Measurements from ENCODE around the gene SACS.

SACS gene

DNA sequence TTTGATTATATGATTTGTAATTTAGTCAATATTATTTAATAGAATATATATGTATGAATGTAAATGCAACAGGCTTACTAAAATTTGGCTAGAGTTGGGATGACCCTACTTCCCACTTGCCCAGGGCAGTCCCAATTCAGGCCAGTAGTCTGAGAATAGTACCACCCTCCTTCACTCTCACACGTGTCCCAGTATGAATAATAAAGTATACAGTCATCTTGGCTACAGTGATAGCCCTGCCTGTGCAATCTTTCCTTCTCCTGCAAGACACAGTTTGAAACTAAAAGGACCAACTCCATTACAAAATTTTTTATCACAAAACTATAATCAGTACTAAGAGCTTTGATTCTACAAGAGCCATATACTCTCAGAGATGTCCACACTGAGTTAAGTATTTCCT is 76.2 kb downstream of the SACS start:
- Histone ChIP-seq H3K4ac (ENCODE audit: low read depth in 1 of 2, low read length in 2 of 2) (no peak overlapping the region), H3K4me1 (ENCODE audit: control insufficient read depth, insufficient read depth, low read depth, low read length) (peaks cover 2% of the 10 kb centered on the region), H4K8ac (ENCODE audit: low read length) (no peak overlapping the region), H2BK15ac (ENCODE audit: low read depth, poor library complexity, severe bottlenecking) (no peak overlapping the region), H3K4me3 (ENCODE audit: insufficient read depth in 1 of 2, low read depth in 1 of 2, low read length in 2 of 2) (no peak overlapping the region), H3K27ac (ENCODE audit: low read length, poor library complexity, severe bottlenecking) (no peak overlapping the region), H3K27me3 (ENCODE audit: control insufficient read depth in 1 of 2, insufficient read depth in 1 of 2, low read length in 2 of 2) (no peaks in the 10 kb centered on the region), H3K79me1 (replicated peaks; ENCODE audit: low read length, poor library complexity, severe bottlenecking) (peaks cover 27% of the 10 kb centered on the region), H2AFZ (ENCODE audit: low read depth, low read length) (no peak overlapping the region), H3K36me3 (ENCODE audit: control insufficient read depth in 1 of 2, insufficient read depth in 2 of 2, low read depth in 1 of 2, low read length in 2 of 2) (peaks cover 28 to 100% of the 10 kb centered on the region in 2 experiments), H3K23ac (ENCODE audit: low read length in 2 of 2) (no peak overlapping the region), H3K9me3 (ENCODE audit: control insufficient read depth, low read length) (no peaks in the 10 kb centered on the region), H2AK5ac (ENCODE audit: low read length, severe bottlenecking) (no peak overlapping the region), H2BK12ac (ENCODE audit: low read length in 2 of 2) (no peak overlapping the region), H2BK120ac (ENCODE audit: low read depth, low read length) (no peak overlapping the region), H4K91ac (ENCODE audit: low read length) (no peak overlapping the region), H2BK5ac (ENCODE audit: low read depth, low read length, poor library complexity, severe bottlenecking) (no peak overlapping the region), H3K4me2 (ENCODE audit: low read length, poor library complexity, severe bottlenecking) (no peak overlapping the region), H3K18ac (ENCODE audit: low read depth in 1 of 2, low read length in 2 of 2) (no peak overlapping the region), H3K14ac (ENCODE audit: low read length in 2 of 2) (no peak overlapping the region), H3K9ac (ENCODE audit: low read length) (peak overlapping the region; percentile 53)
- WGBS: 91% methylated on average over 1 of the region's 1 CpG
- no peak for DNase-seq

DNA sequence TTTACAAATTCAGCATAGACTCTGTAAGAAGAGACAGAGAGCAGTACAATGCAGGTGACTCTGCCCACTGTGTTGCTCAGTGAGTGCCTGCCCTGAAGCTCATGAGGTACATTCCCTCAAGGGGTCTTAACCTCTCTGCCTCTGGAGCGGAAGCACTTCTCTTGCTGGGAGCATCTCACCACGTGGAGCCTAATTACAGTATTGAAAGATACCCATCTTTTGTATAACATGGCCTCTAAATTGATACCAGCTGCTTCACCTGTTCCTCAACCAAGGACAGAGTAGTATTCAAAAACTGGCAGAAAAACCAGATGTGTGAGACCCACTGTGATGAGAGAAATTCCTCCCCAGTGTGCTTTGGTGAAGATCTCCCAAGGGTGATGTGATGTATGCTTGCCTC is 77.1 kb downstream of the SACS start:
- no peak overlapping the region for H2AK5ac ChIP-seq (ENCODE audit: low read length, severe bottlenecking)
- no peak for DNase-seq
- no peak overlapping the region for H2BK5ac ChIP-seq (ENCODE audit: low read depth, low read length, poor library complexity, severe bottlenecking)
- H3K4me1 ChIP-seq (ENCODE audit: control insufficient read depth, insufficient read depth, low read depth, low read length): peaks cover 2% of the 10 kb centered on the region
- H3K27me3 ChIP-seq (ENCODE audit: control insufficient read depth in 1 of 2, insufficient read depth in 1 of 2, low read length in 2 of 2): no peaks in the 10 kb centered on the region
- H3K4me3 ChIP-seq (ENCODE audit: insufficient read depth in 1 of 2, low read depth in 1 of 2, low read length in 2 of 2): no peak overlapping the region
- H3K4ac ChIP-seq (ENCODE audit: low read depth in 1 of 2, low read length in 2 of 2): no peak overlapping the region
- H2BK120ac ChIP-seq (ENCODE audit: low read depth, low read length): no peak overlapping the region
- H4K8ac ChIP-seq (ENCODE audit: low read length): no peak overlapping the region
- H2AFZ ChIP-seq (ENCODE audit: low read depth, low read length): no peak overlapping the region
- no peak overlapping the region for H3K14ac ChIP-seq (ENCODE audit: low read length in 2 of 2)
- H3K9ac ChIP-seq (ENCODE audit: low read length): no peak overlapping the region
- no peak overlapping the region for H3K27ac ChIP-seq (ENCODE audit: low read length, poor library complexity, severe bottlenecking)
- no peak overlapping the region for H2BK12ac ChIP-seq (ENCODE audit: low read length in 2 of 2)
- H3K4me2 ChIP-seq (ENCODE audit: low read length, poor library complexity, severe bottlenecking): no peak overlapping the region
- no peaks in the 10 kb centered on the region for H3K9me3 ChIP-seq (ENCODE audit: control insufficient read depth, low read length)
- WGBS: 100% methylated on average over 2 of the region's 2 CpGs
- H4K91ac ChIP-seq (ENCODE audit: low read length): no peak overlapping the region
- peaks cover 26 to 100% of the 10 kb centered on the region in 2 experiments for H3K36me3 ChIP-seq (ENCODE audit: control insufficient read depth in 1 of 2, insufficient read depth in 2 of 2, low read depth in 1 of 2, low read length in 2 of 2)
- peaks cover 23% of the 10 kb centered on the region for H3K79me1 ChIP-seq (replicated peaks; ENCODE audit: low read length, poor library complexity, severe bottlenecking)
- H3K23ac ChIP-seq (ENCODE audit: low read length in 2 of 2): no peak overlapping the region
- no peak overlapping the region for H2BK15ac ChIP-seq (ENCODE audit: low read depth, poor library complexity, severe bottlenecking)
- H3K18ac ChIP-seq (ENCODE audit: low read depth in 1 of 2, low read length in 2 of 2): no peak overlapping the region

DNA sequence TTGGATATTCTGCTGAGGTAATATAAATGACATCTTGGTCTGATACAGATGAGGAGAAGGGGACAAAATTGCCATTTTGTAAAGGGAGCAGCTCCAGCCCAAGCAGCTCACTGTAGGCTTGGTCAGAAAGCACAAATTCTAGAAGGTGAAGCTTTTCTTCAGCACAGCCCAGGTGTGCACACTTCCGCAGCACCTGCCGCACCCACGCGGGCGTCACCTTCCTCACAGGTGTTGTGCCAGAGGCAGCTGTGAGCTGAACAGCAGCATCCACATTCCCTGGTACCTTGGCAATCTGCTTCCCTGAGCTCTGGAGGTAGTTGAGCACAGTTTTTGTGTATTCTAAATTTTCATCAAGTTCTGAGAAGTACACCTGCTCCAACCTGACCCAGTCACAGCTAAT is 79.0 kb downstream of the SACS start:
- Histone ChIP-seq H2AK5ac (ENCODE audit: low read length, severe bottlenecking) (peak overlapping the region; percentile 22), H3K27me3 (ENCODE audit: control insufficient read depth in 1 of 2, insufficient read depth in 1 of 2, low read length in 2 of 2) (no peaks in the 10 kb centered on the region), H3K23ac (ENCODE audit: low read length in 2 of 2) (no peak overlapping the region), H3K79me1 (replicated peaks; ENCODE audit: low read length, poor library complexity, severe bottlenecking) (peaks cover 18% of the 10 kb centered on the region), H2BK120ac (ENCODE audit: low read depth, low read length) (no peak overlapping the region), H3K14ac (ENCODE audit: low read length in 2 of 2) (no peak overlapping the region), H3K18ac (ENCODE audit: low read depth in 1 of 2, low read length in 2 of 2) (no peak overlapping the region), H3K9ac (ENCODE audit: low read length) (no peak overlapping the region), H3K27ac (ENCODE audit: low read length, poor library complexity, severe bottlenecking) (no peak overlapping the region), H2AFZ (ENCODE audit: low read depth, low read length) (no peak overlapping the region), H2BK5ac (ENCODE audit: low read depth, low read length, poor library complexity, severe bottlenecking) (no peak overlapping the region), H3K36me3 (ENCODE audit: control insufficient read depth in 1 of 2, insufficient read depth in 2 of 2, low read depth in 1 of 2, low read length in 2 of 2) (peaks cover 21 to 92% of the 10 kb centered on the region in 2 experiments), H4K8ac (ENCODE audit: low read length) (no peak overlapping the region), H2BK12ac (ENCODE audit: low read length in 2 of 2) (no peak overlapping the region), H3K4me2 (ENCODE audit: low read length, poor library complexity, severe bottlenecking) (no peak overlapping the region), H2BK15ac (ENCODE audit: low read depth, poor library complexity, severe bottlenecking) (no peak overlapping the region), H3K4me1 (ENCODE audit: control insufficient read depth, insufficient read depth, low read depth, low read length) (peaks cover 4% of the 10 kb centered on the region), H4K91ac (ENCODE audit: low read length) (no peak overlapping the region), H3K4ac (ENCODE audit: low read depth in 1 of 2, low read length in 2 of 2) (no peak overlapping the region), H3K4me3 (ENCODE audit: insufficient read depth in 1 of 2, low read depth in 1 of 2, low read length in 2 of 2) (no peak overlapping the region), H3K9me3 (ENCODE audit: control insufficient read depth, low read length) (no peaks in the 10 kb centered on the region)
- WGBS: 98% methylated on average over 5 of the region's 5 CpGs
- DNase-seq: no peak

DNA sequence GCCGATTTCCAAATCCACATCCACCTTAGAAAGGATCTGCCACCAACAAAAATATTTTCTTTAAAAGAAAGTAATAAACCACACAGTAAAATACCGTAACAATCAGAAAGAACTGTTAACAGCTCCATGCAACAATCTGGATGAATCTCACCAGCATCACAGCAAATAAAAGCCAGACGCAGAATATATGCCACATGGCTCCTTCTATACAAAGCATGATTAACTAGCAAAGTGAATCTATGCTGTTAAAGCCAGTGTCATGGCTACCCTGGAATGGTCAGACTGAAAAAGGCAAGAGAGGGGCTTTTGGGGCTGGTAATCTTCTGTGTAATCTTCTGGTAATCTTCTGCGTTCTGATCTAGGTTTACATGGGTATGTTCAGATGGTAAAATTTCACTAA is 81.3 kb downstream of the SACS start:
- Histone ChIP-seq H3K4me1 (ENCODE audit: control insufficient read depth, insufficient read depth, low read depth, low read length) (peaks cover 5% of the 10 kb centered on the region), H3K4me2 (ENCODE audit: low read length, poor library complexity, severe bottlenecking) (no peak overlapping the region), H3K4ac (ENCODE audit: low read depth in 1 of 2, low read length in 2 of 2) (no peak overlapping the region), H2AK5ac (ENCODE audit: low read length, severe bottlenecking) (peak overlapping the region; percentile 71), H3K27me3 (ENCODE audit: control insufficient read depth in 1 of 2, insufficient read depth in 1 of 2, low read length in 2 of 2) (no peaks in the 10 kb centered on the region), H3K79me1 (replicated peaks; ENCODE audit: low read length, poor library complexity, severe bottlenecking) (peaks cover 19% of the 10 kb centered on the region), H4K8ac (ENCODE audit: low read length) (no peak overlapping the region), H2BK15ac (ENCODE audit: low read depth, poor library complexity, severe bottlenecking) (no peak overlapping the region), H3K18ac (ENCODE audit: low read depth in 1 of 2, low read length in 2 of 2) (no peak overlapping the region), H3K14ac (ENCODE audit: low read length in 2 of 2) (no peak overlapping the region), H3K9me3 (ENCODE audit: control insufficient read depth, low read length) (no peaks in the 10 kb centered on the region), H3K23ac (ENCODE audit: low read length in 2 of 2) (no peak overlapping the region), H2AFZ (ENCODE audit: low read depth, low read length) (no peak overlapping the region), H3K9ac (ENCODE audit: low read length) (no peak overlapping the region), H3K27ac (ENCODE audit: low read length, poor library complexity, severe bottlenecking) (peak overlapping the region; percentile 27), H2BK120ac (ENCODE audit: low read depth, low read length) (no peak overlapping the region), H2BK5ac (ENCODE audit: low read depth, low read length, poor library complexity, severe bottlenecking) (no peak overlapping the region), H3K36me3 (ENCODE audit: control insufficient read depth in 1 of 2, insufficient read depth in 2 of 2, low read depth in 1 of 2, low read length in 2 of 2) (peaks cover 22 to 78% of the 10 kb centered on the region in 2 experiments), H2BK12ac (ENCODE audit: low read length in 2 of 2) (no peak overlapping the region), H4K91ac (ENCODE audit: low read length) (no peak overlapping the region), H3K4me3 (ENCODE audit: insufficient read depth in 1 of 2, low read depth in 1 of 2, low read length in 2 of 2) (no peak overlapping the region)
- 66% methylated on average over 2 of the region's 4 CpGs for WGBS
- no peak for DNase-seq

Data from mesenchymal stem cell (in vitro differentiated cells and primary cell).